IgD-negative memory B cell (primary cell): ENCODE data around the gene CSTB. TPM values are rescaled to one million over a fixed set of nuclear protein-coding genes. Genes with fewer than 3 reads are reported as not detected.

Source experiments
- H3K27ac Mint-ChIP-seq, 3 donors: one replicate each; pipeline ENCODE4 v1.8.0; 2020 to 2022; ENCODE audit warnings: mild to moderate bottlenecking in 3 of 3, mixed read lengths in 3 of 3, moderate library complexity in 1 of 3
- H3K27me3 Mint-ChIP-seq: one replicate; pipeline ENCODE4 v1.8.0; 2021; ENCODE audit warnings: mixed read lengths
- H3K36me3 Mint-ChIP-seq: one replicate; pipeline ENCODE4 v1.8.0; 2020; ENCODE audit warnings: mild to moderate bottlenecking, mixed read lengths
- H3K4me1 Mint-ChIP-seq, 3 donors: one replicate each; pipeline ENCODE4 v1.8.0; 2020 to 2022; ENCODE audit warnings: mixed read lengths in 3 of 3, mild to moderate bottlenecking in 1 of 3
- H3K4me3 Mint-ChIP-seq, 4 donors: one replicate each; pipeline ENCODE4 v1.8.0; 2020 to 2022; ENCODE audit warnings: mild to moderate bottlenecking in 4 of 4, mixed read lengths in 4 of 4, moderate library complexity in 3 of 4
- H3K9me3 Mint-ChIP-seq, 3 donors: one replicate each; pipeline ENCODE4 v1.8.0; 2020 to 2021; ENCODE audit warnings: mixed read lengths in 3 of 3, mild to moderate bottlenecking in 1 of 3
- polyA plus RNA-seq: library from polyadenylated mRNA; unstranded; fragments of 300-500 nt; fragmentation: Illumina TruSeq; gene quantifications from one replicate; pipeline ENCODE4 v1.2.3, GENCODE V29; 2021

CSTB gene
- polyA plus RNA-seq, 1 donor from 2014 or later, result 66.2 TPM

DNA sequence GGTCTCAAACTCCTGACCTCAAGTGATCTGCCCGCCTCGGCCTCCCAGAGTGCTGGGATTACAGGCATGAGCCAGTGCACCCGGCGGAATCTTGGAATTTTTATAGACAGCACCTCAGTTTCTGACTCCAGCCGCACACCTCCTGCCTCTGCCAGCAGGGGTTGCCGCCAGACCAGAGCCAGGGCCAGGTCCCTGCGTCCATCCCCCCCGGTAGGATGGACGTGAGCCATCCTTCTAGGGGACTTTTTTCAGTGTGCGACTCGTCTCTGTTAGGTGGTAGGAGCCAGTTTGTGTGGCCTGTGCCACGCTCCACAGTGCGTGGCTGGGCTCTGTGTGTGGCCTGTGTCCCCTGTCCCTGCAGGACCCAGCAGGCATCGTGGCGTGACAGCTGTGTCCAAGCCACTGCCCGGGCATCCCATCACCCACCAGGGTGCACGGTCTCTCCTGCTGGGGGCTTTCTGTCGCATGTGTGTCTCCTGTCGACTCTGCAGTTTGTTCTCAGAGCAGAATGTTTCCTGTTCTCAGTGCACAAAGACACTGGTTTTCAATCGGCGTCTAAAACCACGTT is 15.6 kb downstream of the CSTB start:
- H3K9me3 Mint-ChIP-seq, result no peaks in the 10 kb centered on the region
- peak overlapping the region in 1 of 3 donors; percentile 43 for H3K27ac Mint-ChIP-seq

GRCh38 chr21:43759651-43760050 is 16.5 kb downstream of the CSTB start:
- Mint-ChIP-seq H3K36me3 (peaks cover 7% of the 10 kb centered on the region), H3K27me3 (no peaks in the 10 kb centered on the region), H3K4me3 (no peak overlapping the region), H3K9me3 (no peaks in the 10 kb centered on the region), H3K27ac (no peak overlapping the region), H3K4me1 (no peaks in the 10 kb centered on the region)

More for the DNA sequence above, 15.6 kb downstream of the CSTB start:
- Mint-ChIP-seq H3K27me3 (no peaks in the 10 kb centered on the region), H3K4me1 (no peaks in the 10 kb centered on the region), H3K4me3 (peak overlapping the region in 1 of 4 donors; percentile 57), H3K36me3 (peaks cover 7% of the 10 kb centered on the region)

GRCh38 chr21:43758811-43759210 is 17.3 kb downstream of the CSTB start:
- Mint-ChIP-seq H3K27ac (no peak overlapping the region), H3K9me3 (no peaks in the 10 kb centered on the region), H3K4me3 (peak overlapping the region in 1 of 4 donors; percentile 5), H3K36me3 (peaks cover 7% of the 10 kb centered on the region), H3K27me3 (no peaks in the 10 kb centered on the region), H3K4me1 (no peaks in the 10 kb centered on the region)

DNA sequence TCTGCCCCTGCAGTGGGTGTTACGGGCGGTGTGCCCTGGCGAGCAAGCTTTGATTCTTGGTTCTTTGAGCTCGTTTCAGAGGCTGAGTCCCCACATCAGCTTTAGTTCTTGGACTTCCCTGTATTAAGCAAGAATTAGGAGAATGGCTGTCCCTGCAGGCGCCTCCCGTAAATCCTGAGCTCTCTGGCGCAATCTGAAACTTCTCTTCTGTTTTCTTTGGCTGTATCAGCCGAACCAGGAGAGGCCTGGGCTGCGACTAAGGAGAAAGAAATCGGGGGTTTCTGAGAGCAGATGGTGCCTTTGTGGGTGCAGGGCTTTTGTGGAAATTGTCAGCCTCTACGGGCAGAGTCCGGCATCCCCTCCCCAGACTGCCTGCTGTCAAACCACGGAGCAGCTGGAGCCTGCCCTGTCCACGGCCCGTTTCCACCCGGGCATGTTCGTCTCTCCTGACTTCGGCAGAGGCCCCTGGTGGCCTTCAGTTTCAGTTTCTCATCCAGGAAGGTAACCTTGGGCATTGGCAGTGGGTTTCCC is 17.9 kb downstream of the CSTB start:
- Mint-ChIP-seq H3K27ac (peak overlapping the region in 1 of 3 donors; percentile 16), H3K36me3 (peaks cover 7% of the 10 kb centered on the region), H3K4me1 (no peaks in the 10 kb centered on the region), H3K27me3 (no peaks in the 10 kb centered on the region), H3K9me3 (no peaks in the 10 kb centered on the region), H3K4me3 (no peak overlapping the region)

DNA sequence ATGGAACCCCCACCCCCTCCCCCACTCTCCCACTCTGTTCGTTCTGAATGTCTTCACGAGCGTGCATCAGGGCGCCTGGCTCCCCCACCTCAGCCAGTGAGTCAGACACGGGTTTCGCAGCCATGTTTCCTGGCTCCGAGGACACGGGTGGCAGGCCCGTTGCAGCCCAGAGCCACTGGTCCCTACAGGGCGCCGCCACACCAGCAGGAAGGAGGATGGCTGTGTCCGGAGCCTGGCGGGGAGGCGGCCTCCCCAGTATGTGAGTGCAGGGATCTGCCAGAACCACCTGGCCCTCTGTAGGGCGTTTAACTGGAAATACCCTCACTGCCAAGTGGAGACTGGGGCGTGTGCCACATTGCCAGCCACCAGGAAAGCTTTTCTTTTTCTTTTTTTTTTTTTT is 18.5 kb downstream of the CSTB start:
- peaks cover 5% of the 10 kb centered on the region for H3K36me3 Mint-ChIP-seq
- H3K27me3 Mint-ChIP-seq, result no peaks in the 10 kb centered on the region
- no peaks in the 10 kb centered on the region for H3K4me1 Mint-ChIP-seq
- H3K4me3 Mint-ChIP-seq, result no peak overlapping the region
- no peaks in the 10 kb centered on the region for H3K9me3 Mint-ChIP-seq
- no peak overlapping the region for H3K27ac Mint-ChIP-seq

GRCh38 chr21:43755820-43756594 is 20.1 kb downstream of the CSTB start:
- Mint-ChIP-seq H3K27ac (no peak overlapping the region), H3K4me1 (no peaks in the 10 kb centered on the region), H3K9me3 (no peaks in the 10 kb centered on the region), H3K36me3 (peaks cover 5% of the 10 kb centered on the region), H3K4me3 (no peak overlapping the region), H3K27me3 (no peaks in the 10 kb centered on the region)

GRCh38 chr21:43754948-43755781 is 20.9 kb downstream of the CSTB start:
- Mint-ChIP-seq H3K36me3 (peaks cover 5% of the 10 kb centered on the region), H3K4me1 (no peaks in the 10 kb centered on the region), H3K27me3 (no peaks in the 10 kb centered on the region), H3K4me3 (no peak overlapping the region), H3K9me3 (no peaks in the 10 kb centered on the region), H3K27ac (no peak overlapping the region)

DNA sequence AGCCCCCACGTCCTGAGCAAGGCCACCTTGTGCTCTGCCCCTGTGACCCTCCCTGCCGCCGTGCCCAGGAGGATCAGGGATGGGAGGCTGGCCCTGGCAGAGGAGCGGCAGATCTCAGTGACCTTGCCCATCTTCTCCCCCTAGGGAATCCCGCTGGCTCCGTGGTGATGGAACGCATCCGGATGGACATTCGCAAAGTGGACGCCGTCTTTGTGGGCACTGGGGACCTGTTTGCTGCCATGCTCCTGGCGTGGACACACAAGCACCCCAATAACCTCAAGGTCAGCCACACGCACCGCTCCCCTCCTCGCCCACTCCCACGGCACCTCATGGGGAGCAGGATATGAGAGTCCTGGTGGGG is 22.7 kb downstream of the CSTB start:
- no peak overlapping the region for H3K4me3 Mint-ChIP-seq
- no peaks in the 10 kb centered on the region for H3K9me3 Mint-ChIP-seq
- H3K27me3 Mint-ChIP-seq, result no peaks in the 10 kb centered on the region
- peaks cover 3% of the 10 kb centered on the region for H3K36me3 Mint-ChIP-seq
- no peaks in the 10 kb centered on the region for H3K4me1 Mint-ChIP-seq
- H3K27ac Mint-ChIP-seq, result peak overlapping the region in 1 of 3 donors; percentile 59

GRCh38 chr21:43752758-43753438 is 23.2 kb downstream of the CSTB start:
- Mint-ChIP-seq H3K27ac (peak overlapping the region in 1 of 3 donors; percentile 21), H3K9me3 (no peaks in the 10 kb centered on the region), H3K27me3 (no peaks in the 10 kb centered on the region), H3K4me1 (no peaks in the 10 kb centered on the region), H3K4me3 (no peak overlapping the region), H3K36me3 (peaks cover 3% of the 10 kb centered on the region)

- Mint-ChIP-seq H3K4me1 (no peaks in the 10 kb centered on the region), H3K27ac (peak overlapping the region in 1 of 3 donors; percentile 21), H3K36me3 (peaks cover 9% of the 10 kb centered on the region), H3K27me3 (no peaks in the 10 kb centered on the region), H3K9me3 (no peaks in the 10 kb centered on the region), H3K4me3 (no peak overlapping the region)
These were observed 24.0 kb downstream of the CSTB start for GRCh38 chr21:43751955-43752591.

- no peaks in the 10 kb centered on the region for H3K9me3 Mint-ChIP-seq
- H3K4me3 Mint-ChIP-seq, result no peak overlapping the region
- no peaks in the 10 kb centered on the region for H3K4me1 Mint-ChIP-seq
- peak overlapping the region in 1 of 3 donors; percentile 29 for H3K27ac Mint-ChIP-seq
- H3K27me3 Mint-ChIP-seq, result no peaks in the 10 kb centered on the region
- peaks cover 9% of the 10 kb centered on the region for H3K36me3 Mint-ChIP-seq
These were observed 25.6 kb downstream of the CSTB start for GRCh38 chr21:43750339-43751033.

DNA sequence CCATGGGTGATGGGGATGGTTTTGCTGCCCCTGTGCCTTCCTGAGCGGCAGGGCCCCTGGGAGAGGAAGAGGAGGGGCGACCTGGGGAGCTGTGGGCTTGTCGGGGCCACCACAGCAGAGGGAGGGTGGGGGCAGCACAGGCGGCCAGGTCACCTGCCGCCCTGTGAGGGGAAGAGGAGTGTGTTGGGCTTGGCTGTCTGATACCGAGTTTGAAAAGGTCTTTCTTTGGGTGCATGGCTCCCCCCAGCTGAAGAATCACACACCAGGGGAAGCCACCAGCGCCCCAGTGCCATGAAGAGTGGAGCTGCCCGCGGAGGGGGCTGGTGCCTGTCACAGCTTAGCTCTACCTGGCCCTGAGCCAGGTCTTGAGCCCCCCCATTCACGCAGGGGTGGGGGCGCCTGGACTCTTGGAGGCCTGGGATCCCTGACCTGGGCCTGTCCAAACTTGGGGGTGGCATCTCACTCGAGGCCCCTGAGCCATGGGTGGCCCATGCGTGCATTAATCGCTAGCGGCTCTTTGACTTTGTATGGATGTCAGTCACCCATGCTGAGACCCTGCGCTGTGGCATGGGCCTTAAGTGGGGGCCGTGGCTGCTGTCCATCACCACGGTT is 26.4 kb downstream of the CSTB start:
- Mint-ChIP-seq H3K9me3 (no peaks in the 10 kb centered on the region), H3K27me3 (no peaks in the 10 kb centered on the region), H3K4me1 (no peaks in the 10 kb centered on the region), H3K4me3 (no peak overlapping the region), H3K27ac (peak overlapping the region in 1 of 3 donors; percentile 10), H3K36me3 (peaks cover 9% of the 10 kb centered on the region)

DNA sequence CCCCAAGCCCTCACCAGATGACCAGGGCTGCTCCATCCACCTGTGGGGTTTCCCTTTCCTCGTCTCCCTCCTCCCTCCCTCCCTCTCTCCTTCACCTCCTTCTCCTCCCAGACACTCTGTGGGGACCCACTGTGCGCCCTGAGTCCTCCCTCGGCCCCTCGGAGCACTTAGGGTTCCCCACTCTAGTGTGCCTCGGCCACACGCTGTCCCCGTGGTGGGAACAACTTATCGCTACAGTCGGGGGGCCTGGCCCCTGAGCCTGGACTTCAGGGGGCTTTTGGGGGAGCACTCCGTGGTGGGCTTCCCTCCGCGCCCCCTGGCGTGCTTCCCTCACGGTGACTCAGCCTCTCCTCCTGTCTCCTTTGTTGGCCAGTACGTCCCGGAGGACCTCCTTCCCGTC is 27.5 kb downstream of the CSTB start:
- H3K4me3 Mint-ChIP-seq, result no peak overlapping the region

More for the DNA sequence above, 27.5 kb downstream of the CSTB start:
- Mint-ChIP-seq H3K4me1 (no peaks in the 10 kb centered on the region), H3K27ac (no peak overlapping the region), H3K9me3 (no peaks in the 10 kb centered on the region), H3K27me3 (no peaks in the 10 kb centered on the region), H3K36me3 (peaks cover 9% of the 10 kb centered on the region)
